ENCODE measurements around the gene CT45A10.
"Not testable (repeated sequence)": the region's sequence is repeated elsewhere in the genome, so short reads cannot be mapped to it uniquely, and the experiment has no call there.

The CT45A10 gene, protein sequence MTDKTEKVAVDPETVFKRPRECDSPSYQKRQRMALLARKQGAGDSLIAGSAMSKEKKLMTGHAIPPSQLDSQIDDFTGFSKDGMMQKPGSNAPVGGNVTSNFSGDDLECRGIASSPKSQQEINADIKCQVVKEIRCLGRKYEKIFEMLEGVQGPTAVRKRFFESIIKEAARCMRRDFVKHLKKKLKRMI

DNA sequence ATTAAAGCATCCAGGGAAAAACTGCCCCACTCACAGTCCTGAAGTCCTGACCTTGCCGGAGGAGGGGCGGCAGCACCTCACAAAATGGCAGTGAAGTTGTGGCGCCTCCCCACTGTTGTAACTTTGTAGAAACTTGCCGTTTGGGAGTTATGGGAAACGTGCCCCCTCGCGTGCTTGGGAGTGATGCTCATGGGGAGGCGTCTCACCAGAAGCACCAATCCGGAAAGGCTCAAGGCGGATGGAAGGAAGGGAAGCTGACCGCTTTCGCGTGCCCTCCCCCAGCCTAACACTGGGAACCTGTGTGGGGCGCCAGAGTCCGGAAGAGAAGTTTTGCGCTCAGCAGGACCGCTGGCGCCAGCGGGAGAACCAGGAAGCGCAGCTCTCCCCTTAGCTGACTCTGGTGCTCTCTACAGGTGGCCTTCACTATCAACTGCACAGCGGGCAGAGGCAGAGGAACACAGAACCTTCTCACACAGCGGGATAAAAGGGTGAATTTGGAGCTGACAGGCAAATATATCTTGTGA is at the start of gene CT45A10, which contains the start of gene SAGE1:
Gene CT45A10, minus strand, starts transcription at position 151 of the 524 bp plus-strand sequence. CDS start 8,100 bp downstream, outside the sequence.
Gene SAGE1, plus strand, starts transcription at position 423 of the 524 bp plus-strand sequence. CDS start 2,527 bp downstream, outside the sequence.
- DNase-seq (ENCODE audit: low read depth in 2 of 2), result no peak

DNA sequence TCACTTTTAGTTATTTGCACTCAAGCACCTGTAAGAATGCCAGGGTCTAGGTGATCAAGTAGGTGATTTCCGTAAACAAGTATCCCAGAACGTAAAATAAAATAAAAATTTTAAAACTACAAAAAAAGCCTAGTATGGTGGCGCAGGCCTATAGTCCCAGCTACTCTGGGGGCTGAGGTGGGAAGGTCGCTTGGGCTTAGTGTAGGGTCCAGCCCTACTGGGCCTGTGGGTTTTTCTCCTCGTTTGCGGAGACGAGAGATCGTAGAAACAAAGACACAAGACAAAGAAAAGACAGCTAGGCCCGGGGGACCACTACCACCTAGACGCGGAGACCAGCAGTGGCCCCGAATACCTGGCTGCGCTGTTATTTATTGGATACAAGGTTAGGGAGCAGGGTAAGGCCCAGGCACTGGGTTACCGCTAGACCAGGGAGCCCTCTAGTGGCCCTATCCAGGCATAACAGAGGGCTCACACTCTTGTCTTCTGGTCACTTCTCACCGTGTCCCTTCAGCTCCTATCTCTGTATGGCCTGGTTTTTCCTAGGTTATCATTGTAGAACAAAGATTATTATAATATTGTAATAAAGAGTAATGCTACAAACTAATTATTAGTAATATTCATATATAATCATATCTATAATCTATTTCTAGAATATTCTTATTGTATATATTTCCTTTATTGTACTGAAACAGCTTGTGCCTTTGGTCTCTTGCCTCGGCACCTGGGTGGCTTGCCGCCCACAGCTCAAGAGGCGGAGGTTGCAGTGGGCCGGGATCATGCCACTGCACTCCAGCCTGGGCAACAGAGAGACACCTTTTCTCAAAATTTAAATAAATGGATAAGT is 38.6 kb upstream of the CT45A10 start:
- peak; percentile 0 for DNase-seq (ENCODE audit: low read depth in 2 of 2)

DNA sequence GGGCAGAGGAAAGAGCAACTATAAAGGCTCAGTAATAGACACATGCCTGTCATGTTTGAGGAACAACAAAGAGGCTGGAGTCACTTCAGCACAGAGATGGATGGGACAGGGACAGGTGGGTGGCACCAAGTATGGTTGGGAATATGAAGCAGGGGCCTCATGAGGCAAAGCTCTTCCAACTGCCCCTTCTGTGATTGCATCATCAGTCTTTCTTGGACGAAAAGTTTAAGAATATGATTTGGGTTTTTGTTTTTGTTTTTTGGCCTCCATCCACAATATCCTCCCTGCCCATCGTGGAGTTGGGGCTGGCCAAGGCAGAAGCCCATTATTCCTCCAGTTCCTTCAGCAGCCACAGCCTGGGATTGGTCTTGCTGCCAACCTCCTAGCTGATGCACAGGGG is 34.7 kb upstream of the CT45A10 start:
- DNase-seq (ENCODE audit: low read depth in 2 of 2), result no peak

DNA sequence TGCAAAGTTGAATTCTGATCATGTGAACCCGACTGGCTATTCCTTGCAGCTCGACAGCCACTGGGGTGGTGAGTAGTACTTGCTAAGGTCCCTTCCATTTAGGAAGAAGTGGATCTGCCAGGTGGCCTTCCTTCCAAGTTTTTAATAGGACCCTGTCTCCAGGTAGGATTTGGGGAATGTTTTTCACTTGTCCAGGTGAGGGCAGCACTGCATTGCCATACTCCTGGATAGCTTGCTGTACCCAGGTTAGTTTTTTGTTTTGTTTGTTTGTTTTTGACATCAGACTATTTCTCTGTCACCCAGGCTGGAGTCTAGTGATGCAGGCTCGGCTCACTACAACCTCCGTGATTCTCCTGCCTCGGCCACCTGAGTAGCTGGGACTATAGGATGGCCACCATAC is 30.1 kb upstream of the CT45A10 start:
- DNase-seq (ENCODE audit: low read depth in 2 of 2), result no peak

DNA sequence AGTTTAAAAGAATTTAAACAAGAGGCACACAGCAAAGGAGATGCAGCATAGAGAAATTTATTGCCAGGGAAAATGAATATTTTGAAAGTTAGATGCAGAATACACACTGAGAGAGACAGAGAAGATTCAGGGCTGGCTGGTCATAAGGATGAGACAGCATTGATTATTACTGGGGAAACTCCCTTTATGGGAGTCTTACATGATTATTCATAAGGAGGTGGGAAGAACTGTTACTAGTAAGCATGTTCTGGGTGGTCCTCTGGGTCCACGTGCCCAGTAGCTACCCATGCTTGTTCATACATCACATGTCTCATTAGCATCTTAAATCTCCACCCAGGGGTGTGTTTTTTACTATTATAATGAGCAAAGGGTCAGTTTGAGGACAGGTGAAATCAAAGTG is 27.3 kb upstream of the CT45A10 start:
- not testable (repeated sequence) for DNase-seq (ENCODE audit: low read depth in 2 of 2)

DNA sequence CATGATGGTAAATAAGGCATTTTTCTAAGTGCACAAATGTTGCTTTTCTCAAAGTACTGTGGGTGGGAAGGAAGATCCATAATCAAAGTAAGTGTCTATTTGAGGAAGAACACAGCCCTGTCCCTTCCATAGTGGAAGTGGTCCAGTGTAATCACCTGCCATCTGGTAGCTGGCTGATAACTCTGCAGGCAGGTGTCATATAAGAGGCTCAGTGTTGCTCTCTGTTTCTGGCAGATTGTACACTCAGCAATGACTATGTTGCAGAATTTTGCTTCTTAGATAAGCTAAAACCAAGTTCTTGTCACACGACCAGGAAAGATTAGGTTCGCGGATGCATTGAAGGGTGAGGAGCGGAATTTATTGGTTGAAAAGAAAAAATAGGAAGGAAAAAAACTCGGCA is 21.2 kb upstream of the CT45A10 start:
- DNase-seq (ENCODE audit: low read depth in 2 of 2), result no peak

DNA sequence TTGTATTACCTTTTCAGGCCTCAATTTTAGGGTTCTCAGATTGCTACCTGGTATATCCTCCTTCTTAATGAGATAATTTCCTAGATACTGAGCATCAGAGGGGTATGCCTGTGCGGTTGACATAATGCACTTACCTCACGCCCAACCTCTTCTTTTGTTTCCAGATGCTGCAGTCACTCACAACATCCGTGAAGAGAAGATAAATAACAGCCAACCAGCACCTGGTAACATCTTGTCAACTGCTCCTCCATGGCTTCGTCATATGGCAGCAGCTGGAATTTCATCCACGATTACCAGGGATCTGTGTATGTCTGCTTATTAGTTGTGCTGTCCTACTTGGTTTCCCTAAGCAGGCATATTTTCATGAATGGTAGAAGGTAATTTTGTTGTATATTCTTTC is 17.0 kb upstream of the CT45A10 start:
- DNase-seq (ENCODE audit: low read depth in 2 of 2), result no peak

DNA sequence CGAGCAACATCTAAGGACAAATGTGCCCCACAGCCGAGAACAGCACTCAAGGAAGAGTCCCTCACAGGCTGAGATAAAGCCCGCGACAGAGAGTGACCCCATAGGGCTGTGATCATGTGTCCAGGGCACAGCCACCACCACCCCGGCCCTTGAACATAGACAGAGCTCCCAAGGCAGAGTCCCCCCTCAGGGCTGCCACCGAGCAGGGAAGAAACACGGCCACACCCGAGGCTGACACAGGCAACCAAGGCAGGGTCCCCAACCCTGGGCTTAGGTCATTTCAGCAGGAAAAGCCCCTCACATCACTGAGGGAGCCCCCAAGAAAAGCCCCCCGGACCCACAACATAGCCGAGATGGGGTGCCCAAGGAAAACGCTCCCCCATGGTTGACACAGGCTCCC is 463 bp downstream of the CT45A10 start:
- DNase-seq (ENCODE audit: low read depth in 2 of 2), result no peak

DNA sequence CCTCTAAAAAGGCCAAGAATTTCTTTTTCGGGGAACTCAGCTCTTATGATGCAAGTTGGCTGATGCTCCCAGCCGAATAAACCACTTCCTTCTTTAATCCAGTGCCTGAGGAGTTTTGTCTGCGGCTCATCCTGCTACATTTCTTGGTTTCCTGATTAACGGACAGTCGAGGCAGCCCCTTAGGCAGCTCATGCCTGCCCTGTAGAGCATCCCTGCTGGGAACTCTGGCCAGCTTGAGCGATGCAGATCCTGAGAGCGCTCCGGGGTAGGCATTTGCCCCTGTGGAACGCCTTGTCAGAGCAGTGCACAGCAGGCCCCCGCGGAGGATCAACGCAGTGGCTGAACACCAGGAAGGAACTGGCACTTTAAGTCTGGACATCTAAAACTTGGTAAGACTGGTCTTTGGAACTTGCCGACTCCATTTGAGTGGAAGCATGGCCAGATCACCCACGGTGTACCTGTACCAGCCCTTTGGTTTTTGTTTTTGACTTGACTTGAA is 3.1 kb downstream of the CT45A10 start:
- DNase-seq (ENCODE audit: low read depth in 2 of 2), result no peak

DNA sequence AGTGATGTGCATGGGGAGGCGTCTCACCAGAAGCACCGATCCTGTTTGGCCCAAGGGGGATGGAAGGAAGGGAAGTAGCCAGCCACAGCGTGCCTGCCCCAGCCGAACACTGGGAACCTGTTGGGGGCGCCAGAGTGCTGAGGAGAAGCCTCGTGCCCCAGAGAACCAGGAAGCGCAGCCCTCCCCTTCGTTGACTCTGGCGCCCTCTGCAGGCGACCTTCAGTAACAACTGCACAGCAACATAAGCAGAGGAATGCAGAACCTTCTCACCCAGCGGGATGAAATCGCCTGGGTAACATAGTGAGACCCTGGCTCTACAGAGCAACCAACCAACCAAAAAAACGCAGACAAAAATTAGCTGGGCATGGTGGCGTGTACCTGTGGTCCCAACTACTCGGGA is 4.3 kb downstream of the CT45A10 start:
- not testable (repeated sequence) for DNase-seq (ENCODE audit: low read depth in 2 of 2)

DNA sequence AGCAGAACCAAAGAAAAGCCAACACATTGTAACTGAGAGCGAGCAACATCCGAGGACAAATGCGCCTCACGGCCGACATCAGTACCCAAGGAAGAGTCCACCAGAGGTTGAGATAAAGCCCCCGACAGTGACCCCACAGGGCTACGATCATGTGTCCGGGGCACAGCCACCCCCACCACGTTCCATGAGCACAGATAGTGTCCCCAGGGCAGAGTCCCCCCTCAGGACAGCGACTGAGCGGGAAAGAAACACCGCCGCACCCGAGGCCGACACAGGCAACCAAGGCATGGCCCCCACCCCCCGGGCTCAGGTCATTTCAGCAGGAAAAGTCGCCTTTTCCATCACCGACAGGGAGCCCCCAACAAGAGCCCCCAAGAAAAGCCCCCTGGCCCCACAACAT is 5.0 kb downstream of the CT45A10 start:
- not testable (repeated sequence) for DNase-seq (ENCODE audit: low read depth in 2 of 2)

DNA sequence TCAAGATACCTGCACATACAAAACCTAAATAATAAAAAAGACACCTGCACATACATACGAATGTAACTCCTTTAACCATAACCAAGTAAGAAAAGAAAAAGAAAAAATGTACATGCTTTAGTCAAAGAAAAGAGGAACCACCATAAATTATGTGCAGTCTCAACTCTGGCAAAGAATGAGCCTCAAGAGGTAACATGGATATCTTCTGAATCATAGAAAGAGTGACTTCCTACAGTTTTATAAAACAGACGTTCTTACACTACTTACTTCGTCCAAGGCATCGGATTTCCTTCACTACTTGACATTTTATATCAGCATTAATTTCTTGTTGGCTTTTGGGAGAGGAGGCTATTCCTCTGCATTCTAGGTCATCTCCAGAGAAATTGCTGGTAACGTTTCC is 10.5 kb downstream of the CT45A10 start:
- not testable (repeated sequence) for DNase-seq (ENCODE audit: low read depth in 2 of 2)

DNA sequence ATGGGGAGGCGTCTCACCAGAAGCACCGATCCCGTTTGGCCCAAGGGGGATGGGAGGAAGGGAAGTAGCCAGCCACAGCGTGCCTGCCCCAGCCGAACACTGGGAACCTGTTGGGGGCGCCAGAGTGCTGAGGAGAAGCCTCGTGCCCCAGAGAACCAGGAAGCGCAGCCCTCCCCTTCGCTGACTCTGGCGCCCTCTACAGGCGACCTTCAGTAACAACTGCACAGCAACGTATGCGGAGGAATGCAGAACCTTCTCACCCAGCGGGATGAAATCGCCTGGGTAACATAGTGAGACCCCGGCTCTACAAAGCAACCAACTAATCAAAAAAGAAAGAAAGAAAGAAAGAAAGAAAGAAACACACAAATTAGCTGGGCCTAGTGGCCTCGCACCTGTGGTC is 21.5 kb downstream of the CT45A10 start, which contains the start of gene CT45A9:
Gene CT45A9, minus strand, starts transcription at position 101 of the 400 bp plus-strand sequence. CDS start 3,751 bp downstream, outside the sequence.
- not testable (repeated sequence) for DNase-seq (ENCODE audit: low read depth in 2 of 2)

DNA sequence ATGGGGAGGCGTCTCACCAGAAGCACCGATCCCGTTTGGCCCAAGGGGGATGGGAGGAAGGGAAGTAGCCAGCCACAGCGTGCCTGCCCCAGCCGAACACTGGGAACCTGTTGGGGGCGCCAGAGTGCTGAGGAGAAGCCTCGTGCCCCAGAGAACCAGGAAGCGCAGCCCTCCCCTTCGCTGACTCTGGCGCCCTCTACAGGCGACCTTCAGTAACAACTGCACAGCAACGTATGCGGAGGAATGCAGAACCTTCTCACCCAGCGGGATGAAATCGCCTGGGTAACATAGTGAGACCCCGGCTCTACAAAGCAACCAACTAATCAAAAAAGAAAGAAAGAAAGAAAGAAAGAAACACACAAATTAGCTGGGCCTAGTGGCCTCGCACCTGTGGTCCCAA is 38.8 kb downstream of the CT45A10 start, which contains the start of gene CT45A8:
Gene CT45A8, minus strand, starts transcription at position 101 of the 400 bp plus-strand sequence. CDS start 3,755 bp downstream, outside the sequence.
- not testable (repeated sequence) for DNase-seq (ENCODE audit: low read depth in 2 of 2)

DNA sequence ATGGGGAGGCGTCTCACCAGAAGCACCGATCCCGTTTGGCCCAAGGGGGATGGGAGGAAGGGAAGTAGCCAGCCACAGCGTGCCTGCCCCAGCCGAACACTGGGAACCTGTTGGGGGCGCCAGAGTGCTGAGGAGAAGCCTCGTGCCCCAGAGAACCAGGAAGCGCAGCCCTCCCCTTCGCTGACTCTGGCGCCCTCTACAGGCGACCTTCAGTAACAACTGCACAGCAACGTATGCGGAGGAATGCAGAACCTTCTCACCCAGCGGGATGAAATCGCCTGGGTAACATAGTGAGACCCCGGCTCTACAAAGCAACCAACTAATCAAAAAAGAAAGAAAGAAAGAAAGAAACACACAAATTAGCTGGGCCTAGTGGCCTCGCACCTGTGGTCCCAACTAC is 56.1 kb downstream of the CT45A10 start, which contains the start of gene CT45A7:
Gene CT45A7, minus strand, starts transcription at position 101 of the 400 bp plus-strand sequence. CDS start 3,747 bp downstream, outside the sequence.
- not testable (repeated sequence) for DNase-seq (ENCODE audit: low read depth in 2 of 2)

All from fibroblast of skin of left quadriceps (primary cell).